DMS79 treated with DMSO at 0.1 percent for 48 hours (cell line): ENCODE data around the gene PUS1.

Experiments
- DNase-seq: peaks from one replicate; lab custom pipeline; 2025; lab: John Stamatoyannopoulos, UW

The PUS1 gene

GRCh38 chr12:131915823-131916222 lies 13.3 kb upstream of the PUS1 start:
- no peak for DNase-seq

GRCh38 chr12:131916306-131917138 lies 12.6 kb upstream of the PUS1 start:
- DNase-seq = no peak

- DNase-seq = no peak
Measured at GRCh38 chr12:131917139-131917710, 11.9 kb upstream of the PUS1 start.

GRCh38 chr12:131917711-131918306 lies 11.3 kb upstream of the PUS1 start:
- no peak for DNase-seq

GRCh38 chr12:131918311-131919050 lies 10.6 kb upstream of the PUS1 start:
- DNase-seq = no peak

GRCh38 chr12:131919051-131919347 lies 10.1 kb upstream of the PUS1 start:
- DNase-seq = no peak

GRCh38 chr12:131919366-131920156 lies 9.5 kb upstream of the PUS1 start:
- DNase-seq = no peak

- DNase-seq = no peak
Measured at GRCh38 chr12:131920157-131920508, 8.9 kb upstream of the PUS1 start.

GRCh38 chr12:131920902-131921840 lies 7.9 kb upstream of the PUS1 start:
- no peak for DNase-seq

GRCh38 chr12:131921866-131922769 lies 7.0 kb upstream of the PUS1 start:
- DNase-seq = no peak

- no peak for DNase-seq
Measured at GRCh38 chr12:131922772-131923171, 6.3 kb upstream of the PUS1 start.

GRCh38 chr12:131923260-131923659 lies 5.8 kb upstream of the PUS1 start:
- no peak for DNase-seq

- no peak for DNase-seq
Measured at GRCh38 chr12:131927110-131928079, 1.7 kb upstream of the PUS1 start.

GRCh38 chr12:131928080-131928710 lies 881 bp upstream of the PUS1 start:
- DNase-seq = no peak

- DNase-seq = no peak
Measured at GRCh38 chr12:131929581-131930456, 743 bp downstream of the PUS1 start.

- no peak for DNase-seq
Measured at GRCh38 chr12:131930510-131930909, 1.4 kb downstream of the PUS1 start.

GRCh38 chr12:131933387-131933786 lies 4.3 kb downstream of the PUS1 start:
- DNase-seq = no peak
